Fibroblast of lung (primary cell): ENCODE measurements around the gene ENKD1.

Source experiments
- CTCF ChIP-seq, 2 donors: IDR thresholded peaks in 1 of 2; conservative IDR thresholded peaks in 1 of 2; 1 replicate in 1 of 2; 2 replicates in 1 of 2; pipeline ENCODE4 v1.5.1; 2011 to 2012; ENCODE audit warnings: low read length in 2 of 2, control low read depth in 1 of 2, inconsistent platforms in 1 of 2, low read depth in 1 of 2, mild to moderate bottlenecking in 1 of 2
- EZH2 ChIP-seq: IDR thresholded peaks from 2 replicates; pipeline ENCODE4 v1.5.1; 2012; ENCODE audit warnings: low read length, control low read depth, mild to moderate bottlenecking; ENCODE audit errors: missing control alignments

DNA sequence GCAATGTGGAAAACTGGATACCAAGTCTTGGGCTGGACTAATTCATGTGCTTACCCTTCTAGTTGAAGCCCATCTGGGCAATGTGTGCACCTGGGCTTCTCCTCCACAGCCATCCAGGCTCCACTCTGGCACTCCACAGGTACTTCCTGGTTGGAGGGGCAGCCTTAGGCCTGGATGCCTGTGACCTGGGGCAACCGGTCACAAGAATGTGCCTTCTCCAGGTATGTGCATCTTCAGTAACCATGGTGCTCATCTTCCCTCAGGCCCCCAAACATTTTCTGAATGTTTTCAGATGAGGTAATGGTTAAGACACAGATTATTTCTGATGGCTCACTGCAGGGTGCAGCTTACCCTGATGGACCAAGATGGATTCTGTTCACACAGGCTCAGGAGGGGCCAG is 11.2 kb upstream of the ENKD1 start:
- TF ChIP-seq CTCF (conservative IDR thresholded peaks at IDR 0.05 in 1 of 2, IDR thresholded peaks at IDR 0.05 in 1 of 2; ENCODE audit: low read depth in 1 of 2, low read length in 2 of 2) (no peak), EZH2 (no peak)
